Peyer's patch (tissue), 4 donors: Measurements from ENCODE around the gene RBM5. TPM values are rescaled to one million over a fixed set of nuclear protein-coding genes. Genes with fewer than 3 reads are reported as not detected.

Experiments used
- DNase-seq, 3 donors: peaks; one replicate each; pipeline ENCODE4 v3.0.0-alpha.2; 2017 to 2019
- H3K27ac ChIP-seq, 4 donors: fragments of 200-600 bp; sonication (generic); one replicate each; pipeline ENCODE4 v1.5.1; 2016 to 2019
- H3K27me3 ChIP-seq, 2 donors: fragments of 200-600 bp; sonication (generic); one replicate each; pipeline ENCODE4 v1.5.1; 2019
- H3K36me3 ChIP-seq, 3 donors: fragments of 200-600 bp; sonication (generic); one replicate each; pipeline ENCODE4 v1.5.1; 2016 to 2019
- H3K4me1 ChIP-seq, 4 donors: fragments of 200-600 bp; sonication (generic); one replicate each; pipeline ENCODE4 v1.5.1; 2016 to 2019
- H3K4me3 ChIP-seq, 4 donors: fragments of 200-600 bp; sonication (generic); 1 replicate in 3 of 4; 2 replicates in 1 of 4; pipeline ENCODE4 v1.5.1; 2016 to 2019; ENCODE audit warnings: mild to moderate bottlenecking in 1 of 4
- H3K9me3 ChIP-seq, 4 donors: fragments of 200-600 bp; sonication (generic); one replicate each; pipeline ENCODE4 v1.5.1; 2016 to 2019; ENCODE audit warnings: mild to moderate bottlenecking in 1 of 4
- CTCF ChIP-seq, 6 experiments: fragments of 450-650 bp in 4 of 6; fragments of 200-600 bp in 2 of 6; sonication (generic) in 1 of 6; IDR thresholded peaks; one replicate each; pipeline ENCODE4 v1.5.1; 2017 to 2019; ENCODE audit warnings: antibody characterized with exemption in 6 of 6, mild to moderate bottlenecking in 3 of 6, moderate library complexity in 1 of 6
- POLR2A ChIP-seq, 2 donors: fragments of 450-650 bp; IDR thresholded peaks; one replicate each; pipeline ENCODE4 v1.5.1; 2017; ENCODE audit warnings: antibody characterized with exemption in 2 of 2, mild to moderate bottlenecking in 2 of 2, moderate library complexity in 2 of 2
- total RNA-seq, 4 donors: library from RNA; depleted of rRNA; stranded (reverse); fragments of >200 nt; gene quantifications; one replicate each; pipeline ENCODE4 v1.1.0, GENCODE V29; 2016

RBM5 gene
- total RNA-seq, 4 donors from 2014 or later, result 212 to 498 (median 416) TPM

- peaks cover 0 to 48% (median 6%) of the 10 kb centered on the region in 4 donors for H3K4me1 ChIP-seq
- no peak overlapping the region for H3K27ac ChIP-seq
- no peak for TF ChIP-seq CTCF (IDR thresholded peaks at IDR 0.05)
- no peak for TF ChIP-seq POLR2A (IDR thresholded peaks at IDR 0.05)
- peaks cover 0 to 15% (median 0%) of the 10 kb centered on the region in 3 donors for H3K36me3 ChIP-seq
- H3K4me3 ChIP-seq, result no peak overlapping the region
- peak in 1 of 3 donors; percentile 43 for DNase-seq
- no peaks in the 10 kb centered on the region for H3K27me3 ChIP-seq
- H3K9me3 ChIP-seq, result no peaks in the 10 kb centered on the region
Observed at GRCh38 chr3:50124800-50125178, 36.1 kb downstream of the RBM5 start.

- Histone ChIP-seq H3K27ac (no peak overlapping the region), H3K9me3 (no peaks in the 10 kb centered on the region), H3K4me1 (peaks cover 0 to 48% (median 6%) of the 10 kb centered on the region in 4 donors)
Observed at GRCh38 chr3:50125541-50126286, 37.0 kb downstream of the RBM5 start.

GRCh38 chr3:50126287-50127211 lies 37.8 kb downstream of the RBM5 start:
- H3K36me3 ChIP-seq, result no peaks in the 10 kb centered on the region
- no peak overlapping the region for H3K4me3 ChIP-seq
- peaks cover 0 to 48% (median 6%) of the 10 kb centered on the region in 4 donors for H3K4me1 ChIP-seq
- TF ChIP-seq POLR2A (IDR thresholded peaks at IDR 0.05) (no peak), CTCF (IDR thresholded peaks at IDR 0.05) (no peak)
- DNase-seq, result peak in 2 of 3 donors; percentile 65 to 69
- H3K9me3 ChIP-seq, result no peaks in the 10 kb centered on the region
- H3K27me3 ChIP-seq, result no peaks in the 10 kb centered on the region
- H3K27ac ChIP-seq, result peak overlapping the region in 3 of 4 donors; percentile 24 to 69 (median 45)

More at GRCh38 chr3:50125541-50126286, 37.0 kb downstream of the RBM5 start:
- Histone ChIP-seq H3K36me3 (peaks cover 0 to 6% (median 0%) of the 10 kb centered on the region in 3 donors), H3K4me3 (no peak overlapping the region), H3K27me3 (no peaks in the 10 kb centered on the region)
- TF ChIP-seq CTCF (IDR thresholded peaks at IDR 0.05) (no peak), POLR2A (IDR thresholded peaks at IDR 0.05) (no peak)
- DNase-seq, result peak in 1 of 3 donors; percentile 44

- no peaks in the 10 kb centered on the region for H3K27me3 ChIP-seq
- H3K4me1 ChIP-seq, result peaks cover 0 to 41% (median 2%) of the 10 kb centered on the region in 4 donors
- H3K27ac ChIP-seq, result peak overlapping the region in 3 of 4 donors; percentile 24 to 69 (median 45)
- TF ChIP-seq CTCF (IDR thresholded peaks at IDR 0.05) (no peak), POLR2A (IDR thresholded peaks at IDR 0.05) (no peak)
- H3K4me3 ChIP-seq, result no peak overlapping the region
- H3K9me3 ChIP-seq, result no peaks in the 10 kb centered on the region
- no peaks in the 10 kb centered on the region for H3K36me3 ChIP-seq
- DNase-seq, result no peak
Observed at GRCh38 chr3:50127251-50127691, 38.6 kb downstream of the RBM5 start.

- Histone ChIP-seq H3K36me3 (no peaks in the 10 kb centered on the region), H3K27ac (no peak overlapping the region), H3K9me3 (no peaks in the 10 kb centered on the region), H3K4me3 (no peak overlapping the region), H3K27me3 (no peaks in the 10 kb centered on the region), H3K4me1 (peaks cover 0 to 39% (median 2%) of the 10 kb centered on the region in 4 donors)
- DNase-seq, result no peak
- TF ChIP-seq POLR2A (IDR thresholded peaks at IDR 0.05) (no peak), CTCF (IDR thresholded peaks at IDR 0.05) (no peak)
Observed at GRCh38 chr3:50128001-50128400, 39.3 kb downstream of the RBM5 start.
